Liver (tissue), 3 donors: Measurements from ENCODE around the gene APOOL.

Experiments
- CTCF ChIP-seq: fragments of 150-350 bp; IDR thresholded peaks from 2 replicates; pipeline ENCODE4 v1.5.1; 2017; ENCODE audit warnings: improper control_type of control experiment, low read depth, low read length; ENCODE audit not compliant: missing input control
- GABPA ChIP-seq, 2 donors: IDR thresholded peaks in 1 of 2; conservative IDR thresholded peaks in 1 of 2; 2 replicates each; pipeline ENCODE4 v1.6.1; 2016; ENCODE audit warnings: antibody characterized with exemption in 2 of 2, mild to moderate bottlenecking in 1 of 2, moderate library complexity in 1 of 2
- JUND ChIP-seq, 2 donors: IDR thresholded peaks; 2 replicates each; pipeline ENCODE4 v1.6.1; 2016; ENCODE audit warnings: antibody characterized with exemption in 2 of 2
- MAX ChIP-seq: IDR thresholded peaks from 2 replicates; pipeline ENCODE4 v1.6.1; 2016; ENCODE audit warnings: antibody characterized with exemption
- REST ChIP-seq: IDR thresholded peaks from 2 replicates; pipeline ENCODE4 v1.6.1; 2016; ENCODE audit warnings: antibody characterized with exemption, mild to moderate bottlenecking
- TAF1 ChIP-seq: conservative IDR thresholded peaks from 2 replicates; pipeline ENCODE4 v1.6.1; 2016; ENCODE audit warnings: antibody characterized with exemption, mild to moderate bottlenecking
- YY1 ChIP-seq: IDR thresholded peaks from 2 replicates; pipeline ENCODE4 v1.6.1; 2016; ENCODE audit warnings: antibody characterized with exemption, mild to moderate bottlenecking
- ZBTB33 ChIP-seq: IDR thresholded peaks from 2 replicates; pipeline ENCODE4 v1.6.1; 2016; ENCODE audit warnings: antibody characterized with exemption
- donor health status: healthy.
- donor health status: healthy.

- TF ChIP-seq MAX (no peak), CTCF (no peak), TAF1 (no peak), JUND (IDR thresholded peaks at IDR 0.05) (no peak), GABPA (IDR thresholded peaks at IDR 0.05 in 1 of 2, conservative IDR thresholded peaks at IDR 0.05 in 1 of 2) (no peak), YY1 (no peak), ZBTB33 (no peak), REST (no peak)
Measured at GRCh38 chrX:85065512-85066198, 62.0 kb downstream of the APOOL start.
